Adrenal gland (tissue), 12 donors: ENCODE results near the gene TMEM121B. TPM values are rescaled to one million over a fixed set of nuclear protein-coding genes. Genes with fewer than 3 reads are reported as not detected.

Experiments used
- DNase-seq, 7 donors: peaks; one replicate each; pipeline ENCODE4 v3.0.0-alpha.2; 2019 to 2020
- H3K27ac ChIP-seq, 5 donors: fragments of 200-600 bp; sonication (generic) in 4 of 5; 1 replicate in 3 of 5; 2 replicates in 2 of 5; pipeline versions ENCODE4 v1.5.1 to v1.8.0; 2016 to 2020; ENCODE audit warnings: mild to moderate bottlenecking in 1 of 5
- H3K27me3 ChIP-seq: fragments of 200-600 bp; 2 replicates; pipeline ENCODE4 v1.8.0; 2021
- H3K36me3 ChIP-seq, 2 donors: fragments of 200-600 bp; replicated peaks in 1 of 2; 1 replicate in 1 of 2; 2 replicates in 1 of 2; pipeline versions ENCODE4 v1.5.1 to v1.8.0; 2018 to 2022
- H3K4me1 ChIP-seq, 2 donors: fragments of 200-600 bp; replicated peaks in 1 of 2; 1 replicate in 1 of 2; 2 replicates in 1 of 2; pipeline versions ENCODE4 v1.5.1 to v1.8.0; 2018 to 2021
- H3K4me3 ChIP-seq, 4 donors: fragments of 200-600 bp; sonication (generic) in 3 of 4; one replicate each; pipeline ENCODE4 v1.5.1; 2016 to 2018
- H3K9me3 ChIP-seq, 3 donors: fragments of 200-600 bp; sonication (generic) in 1 of 3; replicated peaks in 1 of 3; 1 replicate in 2 of 3; 2 replicates in 1 of 3; pipeline versions ENCODE4 v1.5.1 to v1.8.0; 2016 to 2021
- CTCF ChIP-seq, 6 experiments: fragments of 450-650 bp in 4 of 6; fragments of 200-600 bp in 2 of 6; sonication (generic) in 1 of 6; IDR thresholded peaks; 1 replicate in 5 of 6; 2 replicates in 1 of 6; pipeline versions ENCODE4 v1.5.1 to v1.8.0; 2016 to 2021; ENCODE audit warnings: antibody characterized with exemption in 6 of 6, mild to moderate bottlenecking in 2 of 6, moderate library complexity in 1 of 6
- POLR2A ChIP-seq, 2 donors: fragments of 450-650 bp; IDR thresholded peaks; one replicate each; pipeline ENCODE4 v1.6.1; 2017; ENCODE audit warnings: antibody characterized with exemption in 2 of 2, mild to moderate bottlenecking in 2 of 2, moderate library complexity in 1 of 2
- WGBS, 4 donors: extraction: QIAGEN DNeasy Blood & Tissue Kit in 2 of 4; methylation state at CpG; one replicate each; pipeline versions ENCODE4 v1.1.5 to v1.1.7; 2013 to 2017; 5-methylcytosine and 5-hydroxymethylcytosine counted together
- intact Hi-C, 2 donors: fragments of 100-400 bp; cut with DNase I; formaldehyde crosslinking; loops; one replicate each; pipeline versions ENCODE4 v1.14.1 to v1.15.0; 2022 to 2023
- polyA plus RNA-seq, 3 donors: library from polyadenylated mRNA; stranded (reverse); fragments of 200-250 nt in 2 of 3; fragments of 350-450 nt in 1 of 3; fragmentation: Illumina TruSeq in 1 of 3; extraction: RNeasy Lipid Tissue Mini Kit (QIAGEN cat#74804) in 1 of 3; gene quantifications; one replicate each; pipeline ENCODE4 v1.2.3, GENCODE V29; 2013 to 2014
- total RNA-seq, 9 donors: library from RNA; depleted of rRNA in 4 of 9; stranded (reverse); fragments of >200 nt in 4 of 9; fragments of 120-200 nt in 1 of 9; fragmentation: NEBNext Ultra II Directional in 1 of 9; extraction: Animal tissue kit (Norgen Biotek cat#: 25700) in 1 of 9; gene quantifications; one replicate each; pipeline versions ENCODE4 v1.1.0 to v1.2.4, GENCODE V29; 2013 to 2023
- donor health status: healthy with polysubstance abuse.
- donor health status: Bipolar disorder and iron deficiency.
- donor health status: DM: yes; HTN: yes; CAD: no.
- donor health status: DM: no; HTN: no; CAD: no.
- donor health status: DM: no; HTN: no; CAD: no.
- donor health status: DM: yes; HTN: yes; CAD: no.

TMEM121B gene
- total and polyA plus RNA-seq, 12 donors = 0.22 to 2.3 (median 1.1) TPM

DNA sequence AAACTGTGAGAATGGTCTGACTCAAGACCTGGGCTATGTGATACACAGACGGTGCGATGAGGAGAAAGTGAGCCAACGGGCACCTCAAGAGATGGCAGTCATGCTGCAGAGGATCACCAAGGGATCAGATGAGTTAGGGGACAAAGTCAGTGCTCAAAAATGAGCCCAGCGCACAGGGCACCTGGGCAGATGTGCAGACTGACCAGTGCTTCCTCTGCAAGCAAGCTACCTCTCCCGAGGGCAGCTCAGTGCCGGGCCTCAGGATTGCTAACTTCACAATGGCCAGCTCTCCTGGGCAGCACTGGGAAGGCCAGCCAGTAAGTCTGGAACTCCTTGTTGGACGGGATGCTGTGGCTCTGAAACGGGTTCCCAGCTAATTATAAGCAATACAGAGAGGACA, 22.7 kb upstream of the TMEM121B start:
- Histone ChIP-seq H3K4me1 (no peaks in the 10 kb centered on the region), H3K27ac (no peak overlapping the region), H3K9me3 (no peaks in the 10 kb centered on the region), H3K4me3 (no peak overlapping the region), H3K36me3 (peaks cover 0 to 40% of the 10 kb centered on the region in 2 donors), H3K27me3 (no peaks in the 10 kb centered on the region)
- DNase-seq = no peak
- WGBS, 4 donors = 92 to 98% (median 94%) methylated on average over 5 to 8 of the region's 8 CpGs
- TF ChIP-seq CTCF (IDR thresholded peaks at IDR 0.05) (no peak), POLR2A (IDR thresholded peaks at IDR 0.05) (no peak)
- intact Hi-C loops = no loop called here

DNA sequence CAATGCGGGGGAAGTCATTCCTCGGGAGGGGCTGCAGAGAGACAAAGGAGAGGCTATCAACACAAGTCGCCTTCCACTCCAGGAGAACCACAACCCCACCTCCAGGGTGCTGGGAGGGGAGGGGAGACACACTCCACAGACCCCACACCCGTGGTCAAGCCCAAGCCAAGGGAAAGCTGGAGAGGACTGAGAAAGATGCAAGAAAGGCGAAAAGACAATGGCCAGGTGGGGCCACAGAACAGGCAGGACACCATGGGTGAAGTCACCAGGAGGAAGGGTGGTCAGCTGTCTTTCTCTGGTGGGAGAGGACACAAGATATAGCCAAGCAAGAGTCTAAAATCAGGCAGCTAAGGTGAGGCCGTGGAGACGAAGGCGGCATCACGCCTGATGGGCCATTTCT, 21.9 kb upstream of the TMEM121B start:
- intact Hi-C loops = no loop called here
- Histone ChIP-seq H3K4me3 (no peak overlapping the region), H3K4me1 (no peaks in the 10 kb centered on the region), H3K9me3 (no peaks in the 10 kb centered on the region), H3K27ac (no peak overlapping the region), H3K36me3 (peaks cover 0 to 46% of the 10 kb centered on the region in 2 donors), H3K27me3 (no peaks in the 10 kb centered on the region)
- no peak for DNase-seq
- WGBS, 4 donors = 89 to 97% (median 94%) methylated on average over 9 of the region's 9 CpGs
- TF ChIP-seq POLR2A (IDR thresholded peaks at IDR 0.05) (no peak), CTCF (IDR thresholded peaks at IDR 0.05) (no peak)

DNA sequence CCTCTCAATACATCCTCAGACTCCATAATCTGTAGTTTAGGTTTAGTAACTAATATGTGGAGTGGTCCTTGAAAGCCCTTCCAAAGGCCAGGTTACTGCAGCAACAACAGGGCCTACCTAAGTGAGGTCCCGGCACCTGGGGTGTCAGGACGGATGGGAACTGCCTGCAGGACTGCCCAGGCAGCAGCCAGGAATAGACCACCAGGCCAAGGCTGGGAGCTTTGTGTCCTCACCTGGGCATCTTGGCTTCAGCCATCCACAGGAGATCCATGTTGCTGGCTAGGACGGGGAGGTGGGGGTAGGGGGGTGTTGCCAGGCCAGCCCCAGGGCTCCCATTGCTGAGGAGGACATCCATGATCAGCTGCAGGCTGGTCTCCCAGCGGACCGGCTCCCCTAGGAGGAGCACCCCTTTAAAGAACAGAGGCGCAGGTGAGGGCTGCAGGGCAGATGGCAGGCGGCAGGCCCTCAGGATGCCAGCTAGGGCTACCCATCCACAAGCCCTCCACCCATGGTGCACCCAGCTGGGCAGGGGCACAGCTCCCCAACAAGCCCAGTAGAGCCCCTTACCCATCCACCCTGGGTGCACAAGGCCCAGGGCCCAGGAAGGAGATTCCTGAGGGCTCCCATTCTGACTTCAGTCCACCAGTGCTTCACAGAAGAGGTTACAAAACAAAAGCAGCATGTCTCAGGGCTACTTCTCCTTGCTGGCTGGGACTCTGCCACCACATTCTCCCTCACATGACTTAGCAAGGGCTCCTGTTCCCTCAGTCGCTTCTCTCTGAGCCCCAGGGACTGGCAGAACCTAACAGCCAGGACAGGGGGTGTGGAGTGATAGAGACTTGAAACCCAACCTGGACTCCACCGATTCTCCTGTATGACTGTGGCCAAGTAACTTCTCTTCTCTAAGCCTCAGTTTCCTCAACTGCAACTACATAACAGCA, 19.9 kb upstream of the TMEM121B start:
- Histone ChIP-seq H3K27ac (no peak overlapping the region), H3K9me3 (no peaks in the 10 kb centered on the region), H3K36me3 (peaks cover 0 to 55% of the 10 kb centered on the region in 2 donors), H3K27me3 (no peaks in the 10 kb centered on the region), H3K4me3 (no peak overlapping the region), H3K4me1 (no peaks in the 10 kb centered on the region)
- intact Hi-C loops = no loop called here
- WGBS, 4 donors = 91 to 100% (median 95%) methylated on average over 5 to 9 of the region's 9 CpGs
- no peak for TF ChIP-seq POLR2A (IDR thresholded peaks at IDR 0.05)
- no peak for TF ChIP-seq CTCF (IDR thresholded peaks at IDR 0.05)
- DNase-seq = no peak

DNA sequence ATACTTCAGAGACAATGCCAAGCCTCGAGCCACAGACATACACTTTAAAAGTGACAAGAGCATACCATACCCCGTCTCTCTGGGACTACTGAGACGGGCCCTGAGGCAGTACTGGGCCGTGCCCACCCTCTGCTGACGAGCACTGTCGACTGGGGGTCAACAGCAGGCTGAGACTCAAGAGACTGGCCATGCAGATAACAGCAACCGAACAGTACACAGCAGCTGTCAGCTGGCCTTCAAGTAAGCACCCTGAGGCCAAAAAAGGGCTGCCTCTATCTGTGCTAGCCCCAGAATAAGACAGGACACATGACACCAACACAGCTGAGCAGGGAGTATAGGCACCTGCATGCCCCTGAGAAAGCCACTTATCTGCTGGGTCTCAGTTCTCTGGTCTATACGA, 18.9 kb upstream of the TMEM121B start:
- Histone ChIP-seq H3K4me3 (no peak overlapping the region), H3K9me3 (no peaks in the 10 kb centered on the region), H3K36me3 (peaks cover 0 to 52% of the 10 kb centered on the region in 2 donors), H3K4me1 (no peaks in the 10 kb centered on the region), H3K27ac (no peak overlapping the region), H3K27me3 (no peaks in the 10 kb centered on the region)
- 83 to 90% (median 86%) methylated on average over 2 to 8 of the region's 8 CpGs for WGBS, 4 donors
- intact Hi-C loops = no loop called here
- DNase-seq = no peak
- TF ChIP-seq POLR2A (IDR thresholded peaks at IDR 0.05) (no peak), CTCF (IDR thresholded peaks at IDR 0.05) (no peak)
